HPDE6-E6E7 (cell line): ENCODE data around the gene COL23A1.
"Not testable (repeated sequence)": the region's sequence is repeated elsewhere in the genome, so short reads cannot be mapped to it uniquely, and the experiment has no call there.

Experiments
- DNase-seq: peaks from one replicate; pipeline ENCODE4 v3.0.0; 2011; ENCODE audit warnings: missing footprints; ENCODE audit errors: extremely low spot score

The COL23A1 gene

DNA sequence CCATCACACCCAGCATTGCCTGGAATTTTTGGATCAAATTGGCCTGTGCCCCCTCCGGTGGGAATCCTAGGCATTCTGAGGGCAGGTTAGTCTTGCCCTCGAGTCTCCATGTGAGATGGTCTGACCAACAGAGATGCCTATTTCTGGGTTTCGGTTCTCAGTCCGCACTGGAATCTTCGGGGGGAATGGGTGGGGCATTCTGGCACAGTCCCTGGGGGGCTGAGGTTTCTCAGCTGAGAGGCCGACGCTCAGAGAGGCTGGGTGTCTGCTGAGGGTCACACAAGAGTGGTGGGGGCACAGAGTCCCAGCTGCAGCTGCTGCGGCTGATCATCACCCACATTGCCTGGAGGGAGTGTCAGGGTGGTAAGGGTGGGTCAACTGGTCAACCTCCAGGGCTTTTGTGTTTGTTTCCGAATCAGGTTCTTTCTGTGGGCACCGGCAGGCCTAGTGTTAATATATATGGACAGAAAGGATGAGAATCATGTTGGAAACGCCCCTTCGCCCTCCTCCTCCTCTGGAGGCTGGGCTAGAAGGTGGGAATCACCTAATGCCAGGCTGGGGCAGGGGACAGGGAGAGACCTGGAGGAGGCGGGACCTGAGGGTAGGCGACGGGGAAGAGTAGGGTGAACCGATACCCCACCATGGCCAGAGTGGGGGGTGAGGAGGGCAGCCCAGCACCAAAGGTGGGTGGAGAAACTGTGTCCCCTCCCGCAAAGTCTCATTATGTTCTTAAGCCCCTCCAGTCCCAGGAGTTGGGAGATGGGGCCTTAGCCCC lies 208.1 kb downstream of the COL23A1 start:
- DNase-seq, result no peak

DNA sequence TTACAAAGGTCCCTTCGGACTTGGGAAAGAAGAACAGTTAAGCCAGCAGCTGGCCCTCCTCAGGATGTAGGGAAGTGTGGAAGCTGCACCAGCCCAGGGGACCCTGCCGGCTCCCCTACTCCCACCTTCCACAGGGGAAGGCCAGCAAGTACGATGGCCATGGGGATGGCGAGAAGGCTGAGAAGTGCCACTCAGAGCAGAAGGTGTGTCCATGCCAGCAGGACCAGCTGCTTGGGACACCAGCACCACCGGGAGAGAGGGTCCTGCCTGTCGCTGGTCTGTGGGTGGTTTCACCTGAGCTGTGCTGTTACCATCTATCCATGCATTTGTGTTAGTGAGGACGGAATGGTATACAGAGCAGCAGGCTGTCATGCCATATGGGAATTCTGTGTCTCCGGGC lies 209.0 kb downstream of the COL23A1 start:
- no peak for DNase-seq

GRCh38 chr5:178380541-178381074 lies 209.6 kb downstream of the COL23A1 start:
- no peak for DNase-seq

DNA sequence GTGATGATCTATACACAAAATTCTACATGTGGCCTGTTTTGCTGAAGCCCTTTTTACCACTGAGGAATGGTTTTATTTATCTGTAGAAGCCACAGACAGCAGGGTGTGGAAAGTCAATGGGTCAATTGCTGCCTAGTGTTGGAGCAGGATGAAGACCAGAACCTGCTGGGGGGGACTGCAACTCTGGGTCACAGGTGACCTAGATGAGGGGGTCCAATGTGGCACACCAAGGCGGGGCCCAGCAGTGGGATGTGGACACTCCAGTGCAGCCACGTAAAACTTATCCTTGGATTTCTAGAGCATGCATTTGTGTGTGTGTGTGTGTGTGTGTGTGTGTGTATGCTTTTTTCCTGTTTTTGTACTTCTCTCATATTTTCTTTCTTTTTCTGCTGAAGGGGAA lies 210.1 kb downstream of the COL23A1 start:
- no peak for DNase-seq

GRCh38 chr5:178378527-178379484 lies 211.4 kb downstream of the COL23A1 start:
- DNase-seq, result no peak

- DNase-seq, result no peak
Observed at GRCh38 chr5:178377583-178378270, 212.5 kb downstream of the COL23A1 start.

DNA sequence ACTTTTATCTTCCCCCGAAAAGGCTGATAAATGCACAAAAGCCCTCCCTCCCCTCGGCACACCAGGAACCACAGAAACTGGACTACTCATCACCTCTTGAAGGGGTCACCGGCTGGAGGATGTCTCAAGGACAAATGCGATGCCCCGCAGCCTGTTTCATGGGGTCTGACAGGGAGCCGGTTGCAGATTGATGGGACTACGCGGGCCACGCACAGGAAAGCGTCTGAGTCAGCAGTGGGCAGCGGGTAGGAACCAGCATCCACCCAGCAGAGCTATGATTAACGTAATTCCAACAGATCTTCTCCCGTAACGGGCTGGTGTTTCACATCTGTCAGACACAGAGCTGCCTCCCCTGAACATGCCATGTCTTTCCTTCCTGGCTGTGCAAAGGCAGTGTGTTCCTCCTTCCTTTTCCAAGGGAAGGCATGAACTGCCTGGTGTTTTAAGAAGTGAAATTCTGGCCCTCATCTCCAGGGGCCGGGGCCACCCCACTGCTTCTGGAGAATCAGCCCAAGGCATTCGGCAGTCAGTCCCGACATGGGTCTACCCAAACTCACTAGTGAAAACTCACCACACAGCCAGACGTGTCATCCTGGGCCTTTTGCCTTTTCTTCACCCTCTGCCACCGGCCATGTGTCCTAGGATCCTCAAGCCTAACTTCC lies 213.1 kb downstream of the COL23A1 start:
- no peak for DNase-seq

DNA sequence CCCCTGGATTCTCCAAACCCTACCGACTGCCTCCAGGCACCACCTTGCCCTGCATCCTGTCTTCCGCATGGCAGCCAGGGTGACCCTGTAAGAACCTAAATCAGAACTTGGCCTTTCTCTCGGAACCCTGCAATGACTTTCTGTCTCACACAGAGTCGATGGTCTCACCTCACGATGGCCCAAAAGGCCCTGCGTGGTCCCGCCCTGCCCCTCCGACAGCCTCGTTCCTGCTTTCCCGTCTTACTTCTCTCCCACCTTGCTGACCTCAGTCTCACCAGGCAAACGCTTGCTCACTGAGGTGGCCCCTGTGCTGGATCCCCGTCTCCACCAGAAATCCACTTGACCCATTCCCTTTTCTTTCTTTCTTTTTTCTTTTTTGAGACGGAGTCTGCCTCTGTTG lies 214.8 kb downstream of the COL23A1 start:
- DNase-seq, result no peak

DNA sequence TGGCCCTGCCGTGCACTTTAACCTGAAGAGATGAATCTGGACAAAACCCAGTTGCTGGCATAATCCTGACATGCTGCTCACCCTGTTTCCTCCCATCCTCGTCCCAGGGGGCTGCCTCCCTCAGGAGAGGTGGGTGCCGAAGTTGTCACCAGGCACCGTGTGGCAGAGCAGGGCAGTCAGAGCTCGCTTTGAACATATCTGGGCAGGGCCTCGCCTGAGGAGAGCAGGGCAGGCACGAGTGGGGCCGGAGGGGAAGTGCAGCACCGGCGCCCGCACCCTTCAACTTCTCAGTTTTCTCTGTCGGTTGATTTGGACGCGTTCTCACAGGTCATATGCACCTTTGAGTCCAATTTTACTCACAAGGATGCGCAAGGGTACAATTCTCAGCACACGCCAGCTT lies 216.5 kb downstream of the COL23A1 start:
- DNase-seq, result no peak

- no peak for DNase-seq
Observed at GRCh38 chr5:178372142-178372571, 218.0 kb downstream of the COL23A1 start.

DNA sequence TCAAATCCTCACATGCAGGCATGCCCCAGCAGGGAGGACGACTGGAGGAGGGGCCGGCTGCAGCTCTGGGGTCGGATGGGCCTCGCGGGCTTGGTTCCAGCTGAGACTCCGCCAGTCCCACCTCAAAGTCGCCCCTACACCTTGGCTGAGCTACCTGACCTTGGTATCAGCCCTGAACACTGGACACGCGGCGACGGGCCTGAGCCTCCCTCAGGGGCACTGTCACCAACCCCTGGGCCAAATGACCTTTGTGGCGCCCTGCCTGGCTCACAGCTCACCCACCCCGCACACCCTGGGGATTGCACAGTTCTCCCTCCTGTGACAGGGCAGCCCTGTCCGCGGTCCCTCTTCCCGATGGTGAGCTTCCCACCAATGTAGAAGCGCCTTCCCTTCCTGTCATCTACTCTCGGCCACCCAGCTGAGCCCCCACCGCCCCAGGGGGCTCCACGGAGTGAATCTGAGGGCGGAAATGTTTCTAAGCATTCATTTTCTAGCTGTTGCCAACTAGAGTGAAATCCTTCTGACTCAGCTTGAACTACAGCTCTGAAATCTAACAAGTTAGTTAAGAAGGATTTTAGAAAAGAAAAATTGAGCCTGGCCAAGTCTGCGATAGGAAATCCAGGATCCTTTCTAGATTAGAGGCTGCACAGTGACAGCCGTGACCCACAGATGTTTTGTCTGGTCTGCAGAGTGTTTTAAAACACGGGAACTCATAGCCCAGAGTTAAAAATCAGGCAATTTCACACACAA lies 218.7 kb downstream of the COL23A1 start:
- no peak for DNase-seq

DNA sequence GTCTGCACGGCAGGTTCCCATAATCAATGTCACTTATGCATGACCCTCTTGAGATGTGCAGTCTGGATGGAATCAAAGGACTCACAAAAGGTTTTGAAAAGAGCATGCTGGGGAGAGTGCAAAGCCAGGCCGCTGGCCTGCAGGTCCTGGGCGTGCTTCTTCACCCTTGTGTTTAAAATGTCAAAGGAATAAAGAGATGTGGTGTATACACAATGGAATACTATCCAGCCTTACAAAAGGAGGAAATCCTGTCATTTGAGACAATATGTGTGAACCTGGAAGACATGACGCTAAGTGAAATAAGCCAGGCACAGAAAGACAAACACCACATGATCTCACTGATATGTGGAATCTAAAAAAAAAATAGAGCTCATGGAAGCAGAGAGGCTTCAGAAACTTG lies 220.1 kb downstream of the COL23A1 start:
- DNase-seq, result no peak

DNA sequence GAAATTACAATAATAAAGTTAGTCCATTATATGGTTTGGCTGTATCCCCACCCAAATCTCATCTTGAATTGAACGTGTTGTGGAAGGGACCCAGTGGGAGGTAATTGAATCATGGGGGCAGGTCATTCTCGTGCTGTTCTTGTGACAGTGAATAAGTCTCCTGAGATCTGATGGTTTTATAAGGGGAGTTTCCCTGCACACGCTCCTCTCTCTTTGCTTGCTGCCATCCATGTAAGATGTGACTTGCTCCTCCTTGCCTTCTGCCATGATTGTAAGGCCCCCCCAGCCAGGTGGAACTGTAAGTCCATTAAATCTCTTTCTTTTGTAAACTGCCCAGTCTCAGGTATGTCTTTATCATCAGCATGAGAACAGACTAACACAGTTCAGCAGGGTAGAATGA lies 220.7 kb downstream of the COL23A1 start:
- not testable (repeated sequence) for DNase-seq

DNA sequence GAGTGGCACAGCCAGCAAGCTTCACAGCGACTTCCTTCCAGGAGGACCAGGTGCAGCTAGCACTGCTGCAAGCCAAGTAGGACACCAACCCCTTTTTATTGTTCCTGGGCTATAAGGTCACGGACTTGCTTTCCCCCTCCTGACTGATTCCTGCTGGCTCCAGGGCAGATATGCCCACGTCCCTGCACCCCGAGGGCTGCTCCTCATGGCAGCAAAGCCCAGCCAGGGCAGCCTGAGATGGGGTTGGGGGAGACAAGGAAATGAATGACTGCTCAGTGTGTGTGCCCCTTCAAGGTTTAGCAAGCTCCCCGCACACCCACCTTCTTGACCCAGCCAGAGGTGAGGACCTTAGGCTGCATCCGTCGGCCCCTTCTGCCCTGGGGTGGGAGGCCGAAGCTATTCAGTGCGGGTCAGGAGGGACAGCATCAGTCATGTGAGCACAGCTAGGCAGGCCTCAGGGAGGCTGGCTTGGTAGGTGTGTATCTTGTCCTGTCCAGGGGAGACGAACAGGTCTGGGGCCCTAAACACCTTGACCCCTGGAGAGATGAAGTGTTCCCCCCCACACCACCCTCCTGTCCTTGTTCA lies 221.4 kb downstream of the COL23A1 start:
- DNase-seq, result no peak

DNA sequence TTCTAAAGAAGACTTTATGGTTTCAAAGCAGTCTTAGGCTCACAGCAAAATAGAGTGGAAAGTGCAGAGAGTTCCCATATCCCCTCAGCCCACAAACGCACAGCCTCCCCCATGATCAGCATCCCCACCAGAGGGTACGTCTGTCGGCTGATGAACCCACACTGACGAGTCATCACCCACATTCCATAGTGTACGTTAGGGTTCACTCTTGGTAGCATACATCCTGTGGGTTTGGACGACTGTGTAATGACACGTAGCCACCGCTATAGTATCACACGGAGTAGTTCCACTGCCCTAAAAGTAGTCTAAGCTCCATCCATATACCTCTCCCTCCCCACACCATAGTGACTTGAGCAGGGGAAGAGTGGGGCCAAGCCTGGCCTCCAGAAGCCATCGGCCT lies 221.9 kb downstream of the COL23A1 start:
- no peak for DNase-seq

- DNase-seq, result no peak
Observed at GRCh38 chr5:178367736-178368120, 222.5 kb downstream of the COL23A1 start.

GRCh38 chr5:178366998-178367735 lies 223.0 kb downstream of the COL23A1 start:
- DNase-seq, result no peak

GRCh38 chr5:178365501-178366440 lies 224.4 kb downstream of the COL23A1 start:
- DNase-seq, result no peak

- DNase-seq, result no peak
Observed at GRCh38 chr5:178364326-178364675, 225.9 kb downstream of the COL23A1 start.
